Measurements from ENCODE around the gene SDCBP2. TPM values are rescaled to one million over a fixed set of nuclear protein-coding genes. Genes with fewer than 3 reads are reported as not detected.

SDCBP2 gene
- total and polyA plus RNA-seq, 9 donors = 0.92 to 34.7 (median 3.7) TPM

- Histone ChIP-seq H3K27ac (no peak overlapping the region), H3K4me1 (ENCODE audit: insufficient read depth) (no peaks in the 10 kb centered on the region), H3K9me3 (no peaks in the 10 kb centered on the region), H3K36me3 (no peaks in the 10 kb centered on the region), H3K27me3 (no peaks in the 10 kb centered on the region), H3K4me3 (no peak overlapping the region)
- TF ChIP-seq POLR2A (IDR thresholded peaks at IDR 0.05) (no peak), EP300 (IDR thresholded peaks at IDR 0.05) (no peak)
- TF ChIP-seq, protein P1, sequence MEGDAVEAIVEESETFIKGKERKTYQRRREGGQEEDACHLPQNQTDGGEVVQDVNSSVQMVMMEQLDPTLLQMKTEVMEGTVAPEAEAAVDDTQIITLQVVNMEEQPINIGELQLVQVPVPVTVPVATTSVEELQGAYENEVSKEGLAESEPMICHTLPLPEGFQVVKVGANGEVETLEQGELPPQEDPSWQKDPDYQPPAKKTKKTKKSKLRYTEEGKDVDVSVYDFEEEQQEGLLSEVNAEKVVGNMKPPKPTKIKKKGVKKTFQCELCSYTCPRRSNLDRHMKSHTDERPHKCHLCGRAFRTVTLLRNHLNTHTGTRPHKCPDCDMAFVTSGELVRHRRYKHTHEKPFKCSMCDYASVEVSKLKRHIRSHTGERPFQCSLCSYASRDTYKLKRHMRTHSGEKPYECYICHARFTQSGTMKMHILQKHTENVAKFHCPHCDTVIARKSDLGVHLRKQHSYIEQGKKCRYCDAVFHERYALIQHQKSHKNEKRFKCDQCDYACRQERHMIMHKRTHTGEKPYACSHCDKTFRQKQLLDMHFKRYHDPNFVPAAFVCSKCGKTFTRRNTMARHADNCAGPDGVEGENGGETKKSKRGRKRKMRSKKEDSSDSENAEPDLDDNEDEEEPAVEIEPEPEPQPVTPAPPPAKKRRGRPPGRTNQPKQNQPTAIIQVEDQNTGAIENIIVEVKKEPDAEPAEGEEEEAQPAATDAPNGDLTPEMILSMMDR (IDR thresholded peaks at IDR 0.05) = no peak
- DNase-seq = no peak
- 78 to 84% (median 78%) methylated on average over 10 of the region's 10 CpGs for WGBS, 3 donors
- intact Hi-C loops (cut with DNase I) = no loop called here
Observed at GRCh38 chr20:1298888-1299511, 29.9 kb downstream of the SDCBP2 start.

- H3K27me3 ChIP-seq = no peaks in the 10 kb centered on the region
- DNase-seq = no peak
- no peak overlapping the region for H3K4me3 ChIP-seq
- intact Hi-C loops (cut with DNase I) = no loop called here
- no peak overlapping the region for H3K27ac ChIP-seq
- 88 to 92% (median 91%) methylated on average over 5 of the region's 5 CpGs for WGBS, 3 donors
- H3K9me3 ChIP-seq = no peaks in the 10 kb centered on the region
- no peaks in the 10 kb centered on the region for H3K4me1 ChIP-seq (ENCODE audit: insufficient read depth)
- no peaks in the 10 kb centered on the region for H3K36me3 ChIP-seq
- TF ChIP-seq, protein P1 (IDR thresholded peaks at IDR 0.05) = no peak
- TF ChIP-seq EP300 (IDR thresholded peaks at IDR 0.05) (no peak), POLR2A (IDR thresholded peaks at IDR 0.05) (no peak)
Observed at GRCh38 chr20:1298166-1298565, 30.8 kb downstream of the SDCBP2 start.

DNA sequence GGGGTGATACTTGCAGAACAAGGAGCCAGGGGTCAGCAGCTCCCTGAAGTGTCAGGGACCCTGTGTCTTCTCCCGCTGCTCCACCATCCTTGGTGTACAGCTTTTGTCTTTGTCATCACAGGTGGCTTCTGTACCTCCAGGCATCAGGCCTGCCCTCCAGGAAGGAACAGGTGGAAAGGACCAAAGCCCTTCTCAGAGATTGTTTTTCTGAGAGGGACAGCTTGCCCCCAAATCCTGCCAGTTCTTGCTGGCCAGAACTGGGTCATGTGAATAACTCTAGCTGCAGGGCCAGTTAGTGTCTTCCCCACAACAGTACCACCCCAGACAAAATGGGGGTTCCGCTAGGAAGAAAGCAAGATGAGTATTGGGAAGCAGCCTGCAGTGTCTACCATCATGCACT lies 31.5 kb downstream of the SDCBP2 start:
- Histone ChIP-seq H3K4me3 (no peak overlapping the region), H3K27me3 (no peaks in the 10 kb centered on the region), H3K27ac (no peak overlapping the region), H3K9me3 (no peaks in the 10 kb centered on the region), H3K36me3 (no peaks in the 10 kb centered on the region), H3K4me1 (ENCODE audit: insufficient read depth) (no peaks in the 10 kb centered on the region)
- WGBS, 3 donors = 94 to 100% (median 100%) methylated on average over 2 of the region's 2 CpGs
- DNase-seq = no peak
- intact Hi-C loops (cut with DNase I) = no loop called here
- no peak for TF ChIP-seq POLR2A (IDR thresholded peaks at IDR 0.05)
- TF ChIP-seq EP300 (IDR thresholded peaks at IDR 0.05) = no peak
- TF ChIP-seq, protein P1 (IDR thresholded peaks at IDR 0.05) = no peak

- DNase-seq = no peak
- Histone ChIP-seq H3K4me3 (no peak overlapping the region), H3K4me1 (ENCODE audit: insufficient read depth) (no peaks in the 10 kb centered on the region), H3K36me3 (no peaks in the 10 kb centered on the region), H3K9me3 (no peaks in the 10 kb centered on the region), H3K27ac (no peak overlapping the region), H3K27me3 (no peaks in the 10 kb centered on the region)
- TF ChIP-seq POLR2A (IDR thresholded peaks at IDR 0.05) (no peak), EP300 (IDR thresholded peaks at IDR 0.05) (no peak)
- TF ChIP-seq, protein P1 (IDR thresholded peaks at IDR 0.05) = no peak
- intact Hi-C loops (cut with DNase I) = no loop called here
- WGBS, 3 donors = 86 to 94% (median 91%) methylated on average over 14 of the region's 14 CpGs
Observed at GRCh38 chr20:1296922-1297321, 32.0 kb downstream of the SDCBP2 start.

Data from ovary (tissue), 9 donors.